ENCODE data around the gene TMPRSS4. TPM values are rescaled to one million over a fixed set of nuclear protein-coding genes. Genes with fewer than 3 reads are reported as not detected.

The TMPRSS4 gene
- total RNA-seq, 1 experiment from 2014 or later: 1.5 TPM

DNA sequence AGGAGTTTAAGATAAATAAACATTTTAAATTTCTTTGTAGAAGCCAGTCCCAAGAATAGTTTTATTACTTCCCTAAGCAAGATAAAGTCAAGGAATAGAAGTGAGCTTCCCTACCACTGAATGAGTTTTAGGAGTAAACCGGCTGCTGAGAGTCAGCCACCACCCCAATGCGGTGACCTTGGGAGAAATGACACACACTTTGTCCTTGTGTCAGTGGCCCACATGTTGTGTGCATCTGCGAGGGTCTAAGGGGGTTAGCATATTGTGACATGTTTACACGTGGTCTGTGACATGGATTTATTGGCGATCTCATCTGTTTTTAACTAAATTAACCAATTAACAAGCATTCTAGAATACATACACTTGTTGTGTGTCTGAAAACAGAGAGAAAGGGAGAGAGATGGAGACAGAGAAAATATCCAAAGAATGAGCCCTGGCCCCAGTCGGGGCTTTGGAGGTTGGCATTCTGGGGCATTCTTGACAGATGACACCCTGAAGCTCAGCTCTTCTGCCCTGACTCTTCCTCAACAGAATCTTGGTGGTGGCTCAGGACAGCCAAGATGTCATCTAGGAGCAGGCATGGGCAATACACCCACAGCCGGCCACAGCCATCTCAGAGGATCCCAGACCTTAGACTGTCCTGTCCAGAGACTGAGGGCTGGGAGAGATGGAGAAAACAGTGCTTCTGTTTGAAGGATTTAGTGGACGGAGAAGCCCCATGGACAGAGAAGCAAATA, 29.7 kb upstream of the TMPRSS4 start:
- Histone ChIP-seq H3K27ac (ENCODE audit: low read length) (no peak overlapping the region), H3F3A (ENCODE audit: low read length, unreplicated experiment) (no peaks in the 10 kb centered on the region), H2AFZ (ENCODE audit: low read length) (no peak overlapping the region), H3K4me3 (ENCODE audit: low read length) (no peak overlapping the region), H3K36me3 (ENCODE audit: low read depth, low read length) (no peaks in the 10 kb centered on the region), H3K9me2 (replicated peaks; ENCODE audit: low read length) (no peaks in the 10 kb centered on the region), H3K79me2 (ENCODE audit: low read length) (no peaks in the 10 kb centered on the region), H4K20me1 (ENCODE audit: low read length) (no peaks in the 10 kb centered on the region), H3K9me3 (ENCODE audit: low read length) (no peaks in the 10 kb centered on the region), H3K4me1 (ENCODE audit: insufficient read depth, low read length) (no peaks in the 10 kb centered on the region), H3K27me3 (ENCODE audit: low read length) (peaks cover 84% of the 10 kb centered on the region), H3K4me2 (ENCODE audit: low read length) (no peak overlapping the region), H3K9ac (ENCODE audit: low read length) (no peak overlapping the region)
- no TSS peak for BruUV-seq (replicated peaks)
- intact Hi-C loops (cut with micrococcal nuclease): no loop called here
- ChIA-PET CTCF (no interaction called here), POLR2A (ENCODE audit: unreplicated experiment) (no interaction called here)
- DNase-seq (no peak), ATAC-seq (no peak)
- no peak for TF ChIP-seq EZH2phosphoT487 (IDR thresholded peaks at IDR 0.05; ENCODE audit: borderline replicate concordance, low read length)
- no peak for TF ChIP-seq CTCF (conservative IDR thresholded peaks at IDR 0.05; ENCODE audit: low read depth, low read length)
- TF ChIP-seq EZH2 (IDR thresholded peaks at IDR 0.05; ENCODE audit: low read length, unreplicated experiment): no peak

DNA sequence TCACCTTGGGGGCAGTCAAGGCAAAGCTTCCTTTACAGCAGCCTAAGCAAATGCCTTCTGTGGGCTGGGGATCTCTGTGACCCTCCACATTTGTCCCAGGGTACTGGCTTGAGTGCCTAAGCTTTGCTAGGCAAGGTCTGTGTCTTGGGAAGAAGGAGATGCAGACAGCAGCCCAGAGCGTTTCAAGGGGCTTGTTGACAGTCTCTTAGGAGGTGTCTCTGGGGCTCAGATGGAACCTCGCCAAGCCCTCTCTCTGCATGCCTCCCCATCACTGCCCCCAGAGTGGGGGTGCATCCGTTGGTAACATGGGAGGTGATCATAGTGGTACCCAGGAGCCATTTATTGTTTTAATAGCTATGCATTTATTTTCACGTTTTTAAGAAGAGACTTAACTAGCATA, 29.1 kb upstream of the TMPRSS4 start:
- Histone ChIP-seq H3K4me3 (ENCODE audit: low read length) (no peak overlapping the region), H3K36me3 (ENCODE audit: low read depth, low read length) (no peaks in the 10 kb centered on the region), H4K20me1 (ENCODE audit: low read length) (no peaks in the 10 kb centered on the region), H3K4me2 (ENCODE audit: low read length) (no peak overlapping the region), H3K9ac (ENCODE audit: low read length) (no peak overlapping the region), H3K9me2 (replicated peaks; ENCODE audit: low read length) (no peaks in the 10 kb centered on the region), H3K27me3 (ENCODE audit: low read length) (peaks cover 84% of the 10 kb centered on the region), H3K79me2 (ENCODE audit: low read length) (no peaks in the 10 kb centered on the region), H3F3A (ENCODE audit: low read length, unreplicated experiment) (no peaks in the 10 kb centered on the region), H3K9me3 (ENCODE audit: low read length) (no peaks in the 10 kb centered on the region), H2AFZ (ENCODE audit: low read length) (no peak overlapping the region), H3K4me1 (ENCODE audit: insufficient read depth, low read length) (no peaks in the 10 kb centered on the region), H3K27ac (ENCODE audit: low read length) (no peak overlapping the region)
- intact Hi-C loops (cut with micrococcal nuclease): no loop called here
- DNase-seq (no peak), ATAC-seq (no peak)
- BruUV-seq (replicated peaks): no TSS peak
- POLR2A ChIA-PET (ENCODE audit: unreplicated experiment): no interaction called here
- CTCF ChIA-PET: no interaction called here
- TF ChIP-seq CTCF (conservative IDR thresholded peaks at IDR 0.05; ENCODE audit: low read depth, low read length): no peak
- no peak for TF ChIP-seq EZH2 (IDR thresholded peaks at IDR 0.05; ENCODE audit: low read length, unreplicated experiment)
- TF ChIP-seq EZH2phosphoT487 (IDR thresholded peaks at IDR 0.05; ENCODE audit: borderline replicate concordance, low read length): no peak

All from PC-3 (cell line).